Measurements from ENCODE around the gene GRIN2B. TPM values are rescaled to one million over a fixed set of nuclear protein-coding genes. Genes with fewer than 3 reads are reported as not detected.

The GRIN2B gene
- polyA plus RNA-seq, 1 of the 3 experiments (the other 2 are of a cell fraction), result not detected

DNA sequence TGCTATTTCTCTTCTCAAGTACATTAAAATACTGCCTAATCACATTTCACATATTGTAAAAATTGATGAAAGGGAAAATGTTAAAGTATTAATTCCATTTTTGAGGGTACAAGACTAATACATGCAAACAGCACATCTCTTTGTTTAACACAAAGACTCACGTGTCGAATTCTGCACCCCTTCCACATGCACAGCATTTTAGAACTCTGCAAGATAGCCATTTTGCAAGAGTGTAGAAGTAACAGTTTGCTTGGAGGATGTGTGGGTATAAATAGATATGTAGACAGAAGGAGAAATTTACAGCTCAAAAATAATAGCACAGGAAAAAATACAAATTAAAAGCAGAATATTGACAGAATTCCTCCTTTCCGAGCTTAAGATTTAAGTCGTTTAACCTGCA, 2.5 kb downstream of the GRIN2B start:
- ChIA-PET CTCF (no interaction called here), POLR2A (no interaction called here)

GRCh38 chr12:13976880-13977279, 4.5 kb downstream of the GRIN2B start:
- no peak for DNase-seq
- H3K27ac ChIP-seq (ENCODE audit: low read depth in 2 of 2, low read length in 1 of 2), result no peak overlapping the region
- no peak overlapping the region for H2AFZ ChIP-seq (ENCODE audit: low read depth)
- H3K9me2 ChIP-seq, result no peaks in the 10 kb centered on the region
- 16% methylated on average over 2 of the region's 2 CpGs for WGBS (ENCODE audit: low lambda C conversion rate)
- H3K4me1 ChIP-seq (ENCODE audit: control insufficient read depth in 1 of 2, insufficient read depth in 2 of 2, low read depth in 1 of 2, low read length in 1 of 2), result no peaks in the 10 kb centered on the region
- no peaks in the 10 kb centered on the region for H3K79me2 ChIP-seq (ENCODE audit: insufficient read depth)
- ChIA-PET CTCF (no interaction called here), POLR2A (no interaction called here)
- no peaks in the 10 kb centered on the region for H3K36me3 ChIP-seq (replicated peaks in 1 of 2; ENCODE audit: control insufficient read depth in 1 of 2, insufficient read depth in 2 of 2, low read length in 1 of 2)
- no peaks in the 10 kb centered on the region for H3F3A ChIP-seq (replicated peaks; ENCODE audit: insufficient read depth)
- no peaks in the 10 kb centered on the region for H3K9me3 ChIP-seq
- H3K4me2 ChIP-seq, result no peak overlapping the region
- peak; percentile 15; the same call in 1 of the 2 replicates for TF ChIP-seq CTCF (IDR thresholded peaks at IDR 0.05)
- TF ChIP-seq, protein P1, sequence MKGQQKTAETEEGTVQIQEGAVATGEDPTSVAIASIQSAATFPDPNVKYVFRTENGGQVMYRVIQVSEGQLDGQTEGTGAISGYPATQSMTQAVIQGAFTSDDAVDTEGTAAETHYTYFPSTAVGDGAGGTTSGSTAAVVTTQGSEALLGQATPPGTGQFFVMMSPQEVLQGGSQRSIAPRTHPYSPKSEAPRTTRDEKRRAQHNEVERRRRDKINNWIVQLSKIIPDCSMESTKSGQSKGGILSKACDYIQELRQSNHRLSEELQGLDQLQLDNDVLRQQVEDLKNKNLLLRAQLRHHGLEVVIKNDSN (IDR thresholded peaks at IDR 0.05; ENCODE audit: borderline replicate concordance, low read depth), result no peak
- no peak overlapping the region for H3K9ac ChIP-seq
- H3K4me3 ChIP-seq (ENCODE audit: low read depth in 2 of 2, low read length in 1 of 2), result no peak overlapping the region
- no peaks in the 10 kb centered on the region for H4K20me1 ChIP-seq (ENCODE audit: insufficient read depth)
- H3K27me3 ChIP-seq (ENCODE audit: insufficient read depth), result peaks cover 25% of the 10 kb centered on the region; the same call in 1 of the 2 replicates

More for the DNA sequence above, 2.5 kb downstream of the GRIN2B start:
- Histone ChIP-seq H3K4me2 (no peak overlapping the region), H3K9me2 (no peaks in the 10 kb centered on the region), H3K36me3 (replicated peaks in 1 of 2; ENCODE audit: control insufficient read depth in 1 of 2, insufficient read depth in 2 of 2, low read length in 1 of 2) (no peaks in the 10 kb centered on the region), H3K4me1 (ENCODE audit: control insufficient read depth in 1 of 2, insufficient read depth in 2 of 2, low read depth in 1 of 2, low read length in 1 of 2) (no peaks in the 10 kb centered on the region), H3K79me2 (ENCODE audit: insufficient read depth) (no peaks in the 10 kb centered on the region), H3K4me3 (ENCODE audit: low read depth in 2 of 2, low read length in 1 of 2) (no peak overlapping the region), H4K20me1 (ENCODE audit: insufficient read depth) (no peaks in the 10 kb centered on the region), H3K9me3 (no peaks in the 10 kb centered on the region), H3K9ac (no peak overlapping the region), H3K27ac (ENCODE audit: low read depth in 2 of 2, low read length in 1 of 2) (no peak overlapping the region), H3K27me3 (ENCODE audit: insufficient read depth) (peaks cover 30% of the 10 kb centered on the region; the same call in 1 of the 2 replicates), H2AFZ (ENCODE audit: low read depth) (no peak overlapping the region), H3F3A (replicated peaks; ENCODE audit: insufficient read depth) (no peaks in the 10 kb centered on the region)
- 8% methylated on average over 4 of the region's 4 CpGs for WGBS (ENCODE audit: low lambda C conversion rate)
- TF ChIP-seq NFIC (IDR thresholded peaks at IDR 0.05; ENCODE audit: borderline replicate concordance) (no peak), ELF1 (IDR thresholded peaks at IDR 0.05) (no peak), RCOR1 (IDR thresholded peaks at IDR 0.05; ENCODE audit: low read length) (no peak), CTCF (IDR thresholded peaks at IDR 0.05) (no peak), FOSL2 (IDR thresholded peaks at IDR 0.05; ENCODE audit: borderline replicate concordance, low read depth) (no peak), TEAD4 (IDR thresholded peaks at IDR 0.05; ENCODE audit: borderline replicate concordance, insufficient read depth) (no peak), MAX (IDR thresholded peaks at IDR 0.05; ENCODE audit: low read depth) (no peak), RAD21 (IDR thresholded peaks at IDR 0.05; ENCODE audit: low read length) (no peak), GABPA (IDR thresholded peaks at IDR 0.05; ENCODE audit: low read depth) (no peak), MEF2A (IDR thresholded peaks at IDR 0.05; ENCODE audit: borderline replicate concordance, low read depth) (no peak), EZH2phosphoT487 (IDR thresholded peaks at IDR 0.05; ENCODE audit: borderline replicate concordance, low read depth) (no peak), JUND (IDR thresholded peaks at IDR 0.05) (no peak), CHD2 (IDR thresholded peaks at IDR 0.05; ENCODE audit: low read length, partially characterized antibody) (no peak), SMC3 (IDR thresholded peaks at IDR 0.05; ENCODE audit: low read depth, low read length) (no peak), RXRA (IDR thresholded peaks at IDR 0.05; ENCODE audit: borderline replicate concordance, low read depth) (no peak), POLR2AphosphoS5 (IDR thresholded peaks at IDR 0.05; ENCODE audit: low read depth, low read length) (no peak)
- no peak for DNase-seq
